Mammary epithelial cell (primary cell): Measurements from ENCODE around the gene TMEM255B.

Experiments
- CTCF ChIP-seq, 2 donors: IDR thresholded peaks in 1 of 2; conservative IDR thresholded peaks in 1 of 2; 2 replicates each; pipeline ENCODE4 v1.5.1; 2011 to 2012; ENCODE audit warnings: inconsistent platforms in 2 of 2, low read length in 2 of 2, mild to moderate bottlenecking in 2 of 2, control low read depth in 1 of 2, low read depth in 1 of 2; ENCODE audit not compliant: insufficient read depth in 1 of 2; ENCODE audit errors: extremely low read depth in 1 of 2
- EZH2 ChIP-seq: IDR thresholded peaks from 2 replicates; pipeline ENCODE4 v1.6.1; 2012; ENCODE audit warnings: low read length, inconsistent platforms, borderline replicate concordance

GRCh38 chr13:113723410-113724015 lies 35.5 kb upstream of the TMEM255B start:
- TF ChIP-seq CTCF (conservative IDR thresholded peaks at IDR 0.05 in 1 of 2, IDR thresholded peaks at IDR 0.05 in 1 of 2; ENCODE audit: extremely low read depth in 1 of 2, insufficient read depth in 1 of 2, low read depth in 1 of 2, low read length in 2 of 2), result no peak
- TF ChIP-seq EZH2, result no peak
